Measurements from ENCODE around the gene HDAC4. TPM values are rescaled to one million over a fixed set of nuclear protein-coding genes. Genes with fewer than 3 reads are reported as not detected.

HDAC4 gene
- total and polyA plus RNA-seq, 2 donors from 2014 or later: 2.2 to 56.8 TPM

DNA sequence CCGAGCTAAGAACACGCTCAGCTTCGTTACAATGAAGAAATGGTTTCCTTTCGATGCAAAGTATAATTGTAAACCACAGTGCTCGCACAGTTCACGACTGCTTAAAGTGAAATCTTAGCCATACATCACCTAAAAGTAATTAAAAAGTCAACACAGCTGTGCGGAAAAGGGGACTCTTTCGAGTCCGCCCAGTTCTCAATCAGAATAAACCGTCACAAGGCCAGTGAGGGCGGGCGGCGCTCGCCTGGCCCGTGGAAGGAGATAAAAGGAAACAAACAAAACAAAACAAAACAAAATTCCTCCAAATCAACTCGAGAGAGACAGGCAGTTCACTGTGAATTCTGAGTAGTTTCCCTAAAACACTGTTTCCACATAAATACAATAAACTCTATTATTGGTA is 352.1 kb downstream of the HDAC4 start:
- DNase-seq: peak in 2 of 5 donors; percentile 23 to 56
- H3K36me3 ChIP-seq (ENCODE audit: control insufficient read depth in 2 of 3, insufficient read depth in 3 of 3, low read length in 3 of 3): peaks cover 0 to 13% (median 0%) of the 10 kb centered on the region in 3 donors
- FAIRE-seq: no peak
- H3K27ac ChIP-seq (ENCODE audit: low read depth in 2 of 2, low read length in 2 of 2): no peak overlapping the region
- H3K4me1 ChIP-seq (ENCODE audit: control insufficient read depth in 2 of 3, insufficient read depth in 2 of 3, low read depth in 1 of 3, low read length in 3 of 3): no peaks in the 10 kb centered on the region
- no peak overlapping the region for H3K4me3 ChIP-seq (ENCODE audit: low read length in 3 of 3)
- no peak overlapping the region for H3K9ac ChIP-seq (ENCODE audit: low read length in 3 of 3)
- intact Hi-C loops (cut with DNase I): no loop called here
- no peaks in the 10 kb centered on the region for H3K27me3 ChIP-seq (ENCODE audit: control insufficient read depth, insufficient read depth, low read length)
- TF ChIP-seq, protein P1, sequence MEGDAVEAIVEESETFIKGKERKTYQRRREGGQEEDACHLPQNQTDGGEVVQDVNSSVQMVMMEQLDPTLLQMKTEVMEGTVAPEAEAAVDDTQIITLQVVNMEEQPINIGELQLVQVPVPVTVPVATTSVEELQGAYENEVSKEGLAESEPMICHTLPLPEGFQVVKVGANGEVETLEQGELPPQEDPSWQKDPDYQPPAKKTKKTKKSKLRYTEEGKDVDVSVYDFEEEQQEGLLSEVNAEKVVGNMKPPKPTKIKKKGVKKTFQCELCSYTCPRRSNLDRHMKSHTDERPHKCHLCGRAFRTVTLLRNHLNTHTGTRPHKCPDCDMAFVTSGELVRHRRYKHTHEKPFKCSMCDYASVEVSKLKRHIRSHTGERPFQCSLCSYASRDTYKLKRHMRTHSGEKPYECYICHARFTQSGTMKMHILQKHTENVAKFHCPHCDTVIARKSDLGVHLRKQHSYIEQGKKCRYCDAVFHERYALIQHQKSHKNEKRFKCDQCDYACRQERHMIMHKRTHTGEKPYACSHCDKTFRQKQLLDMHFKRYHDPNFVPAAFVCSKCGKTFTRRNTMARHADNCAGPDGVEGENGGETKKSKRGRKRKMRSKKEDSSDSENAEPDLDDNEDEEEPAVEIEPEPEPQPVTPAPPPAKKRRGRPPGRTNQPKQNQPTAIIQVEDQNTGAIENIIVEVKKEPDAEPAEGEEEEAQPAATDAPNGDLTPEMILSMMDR (IDR thresholded peaks at IDR 0.05; ENCODE audit: borderline replicate concordance, extremely low read depth, insufficient read depth): no peak
- H3K9me3 ChIP-seq (ENCODE audit: control insufficient read depth in 2 of 3, insufficient read depth in 1 of 3, low read length in 3 of 3): no peaks in the 10 kb centered on the region

DNA sequence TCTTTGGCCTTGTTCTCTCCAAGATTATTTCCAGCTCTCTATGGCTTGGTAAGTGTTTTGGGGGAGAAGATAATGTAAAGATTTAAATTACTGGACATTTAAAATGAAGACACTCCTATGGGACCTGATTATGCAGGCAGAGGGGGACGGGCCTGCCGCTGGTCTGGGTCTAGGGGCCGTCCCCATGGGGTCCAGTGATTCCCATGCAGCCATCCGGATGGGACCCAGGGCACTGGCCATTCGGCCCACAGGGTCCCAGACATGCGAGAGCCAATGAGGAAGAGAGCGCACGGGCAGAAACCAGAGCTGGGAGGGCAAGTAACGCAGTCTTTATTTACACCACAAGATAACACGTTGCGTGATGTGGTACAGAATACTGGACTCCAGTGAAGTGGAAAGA is 353.0 kb downstream of the HDAC4 start:
- DNase-seq: no peak
- intact Hi-C loops (cut with DNase I): no loop called here
- Histone ChIP-seq H3K36me3 (ENCODE audit: control insufficient read depth in 2 of 3, insufficient read depth in 3 of 3, low read length in 3 of 3) (peaks cover 0 to 7% (median 0%) of the 10 kb centered on the region in 3 donors), H3K4me1 (ENCODE audit: control insufficient read depth in 2 of 3, insufficient read depth in 2 of 3, low read depth in 1 of 3, low read length in 3 of 3) (no peaks in the 10 kb centered on the region), H3K9me3 (ENCODE audit: control insufficient read depth in 2 of 3, insufficient read depth in 1 of 3, low read length in 3 of 3) (no peaks in the 10 kb centered on the region), H3K27me3 (ENCODE audit: control insufficient read depth, insufficient read depth, low read length) (no peaks in the 10 kb centered on the region), H3K4me3 (ENCODE audit: low read length in 3 of 3) (no peak overlapping the region), H3K9ac (ENCODE audit: low read length in 3 of 3) (no peak overlapping the region), H3K27ac (ENCODE audit: low read depth in 2 of 2, low read length in 2 of 2) (no peak overlapping the region)
- TF ChIP-seq, protein P1 (IDR thresholded peaks at IDR 0.05; ENCODE audit: borderline replicate concordance, extremely low read depth, insufficient read depth): no peak
- FAIRE-seq: no peak

DNA sequence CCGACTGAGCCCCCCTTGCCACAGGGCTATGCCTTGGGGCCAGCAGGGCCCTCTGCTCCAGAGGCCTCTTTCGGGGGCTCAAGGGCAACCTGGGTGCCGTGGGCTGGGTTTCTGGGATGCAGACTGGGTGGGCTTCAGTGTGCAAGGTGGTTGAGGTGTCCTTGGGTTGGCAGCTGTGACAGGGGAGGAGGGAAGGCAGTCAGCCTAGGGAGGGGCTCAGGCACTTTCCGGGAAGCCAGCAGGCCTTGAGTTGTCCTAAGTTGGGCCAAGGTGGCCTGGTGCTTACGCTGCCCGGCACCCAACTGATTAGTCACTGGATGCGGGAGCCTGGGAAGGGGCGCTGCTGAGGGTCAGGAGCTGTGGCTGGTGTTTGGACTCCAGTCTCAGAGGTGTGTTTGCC is 353.4 kb downstream of the HDAC4 start:
- Histone ChIP-seq H3K9ac (ENCODE audit: low read length in 3 of 3) (no peak overlapping the region), H3K27ac (ENCODE audit: low read depth in 2 of 2, low read length in 2 of 2) (no peak overlapping the region), H3K27me3 (ENCODE audit: control insufficient read depth, insufficient read depth, low read length) (no peaks in the 10 kb centered on the region), H3K9me3 (ENCODE audit: control insufficient read depth in 2 of 3, insufficient read depth in 1 of 3, low read length in 3 of 3) (no peaks in the 10 kb centered on the region), H3K4me1 (ENCODE audit: control insufficient read depth in 2 of 3, insufficient read depth in 2 of 3, low read depth in 1 of 3, low read length in 3 of 3) (no peaks in the 10 kb centered on the region), H3K4me3 (ENCODE audit: low read length in 3 of 3) (no peak overlapping the region), H3K36me3 (ENCODE audit: control insufficient read depth in 2 of 3, insufficient read depth in 3 of 3, low read length in 3 of 3) (peaks cover 0 to 2% (median 0%) of the 10 kb centered on the region in 3 donors)
- DNase-seq: no peak
- no peak for FAIRE-seq
- TF ChIP-seq, protein P1 (IDR thresholded peaks at IDR 0.05; ENCODE audit: borderline replicate concordance, extremely low read depth, insufficient read depth): no peak
- intact Hi-C loops (cut with DNase I): no loop called here

DNA sequence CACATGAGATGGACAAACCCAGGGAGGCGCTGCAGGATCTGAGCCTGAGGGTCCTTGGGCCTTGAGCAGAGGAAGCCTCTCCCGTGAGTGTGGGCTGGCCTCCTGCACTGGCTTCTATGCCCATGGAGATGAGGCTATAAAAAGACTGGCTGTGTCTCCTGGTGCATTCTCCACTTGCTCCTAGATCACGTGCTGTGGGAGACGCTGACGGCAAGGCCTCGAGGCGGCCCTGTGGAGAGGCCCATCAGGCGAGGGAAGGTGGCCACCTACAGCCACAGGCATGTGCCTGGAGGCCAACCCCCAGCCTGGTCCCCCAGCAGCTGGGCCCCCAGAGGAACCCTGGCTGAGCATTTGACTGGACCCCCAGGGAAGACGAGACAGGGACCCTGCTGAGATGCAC is 354.0 kb downstream of the HDAC4 start:
- Histone ChIP-seq H3K36me3 (ENCODE audit: control insufficient read depth in 2 of 3, insufficient read depth in 3 of 3, low read length in 3 of 3) (no peaks in the 10 kb centered on the region), H3K4me1 (ENCODE audit: control insufficient read depth in 2 of 3, insufficient read depth in 2 of 3, low read depth in 1 of 3, low read length in 3 of 3) (no peaks in the 10 kb centered on the region), H3K27me3 (ENCODE audit: control insufficient read depth, insufficient read depth, low read length) (no peaks in the 10 kb centered on the region), H3K9me3 (ENCODE audit: control insufficient read depth in 2 of 3, insufficient read depth in 1 of 3, low read length in 3 of 3) (no peaks in the 10 kb centered on the region), H3K4me3 (ENCODE audit: low read length in 3 of 3) (no peak overlapping the region), H3K9ac (ENCODE audit: low read length in 3 of 3) (no peak overlapping the region), H3K27ac (ENCODE audit: low read depth in 2 of 2, low read length in 2 of 2) (no peak overlapping the region)
- DNase-seq: no peak
- intact Hi-C loops (cut with DNase I): no loop called here
- TF ChIP-seq, protein P1 (IDR thresholded peaks at IDR 0.05; ENCODE audit: borderline replicate concordance, extremely low read depth, insufficient read depth): no peak
- no peak for FAIRE-seq
